OCI-LY7 (cell line): ENCODE results near the gene IQCH.

Experiments used
- CTCF ChIP-seq: fragments of 200-600 bp; sonication (generic); conservative IDR thresholded peaks from 2 replicates; pipeline ENCODE4 v1.5.1; 2014; ENCODE audit warnings: mild to moderate bottlenecking, antibody characterized with exemption, low read length, moderate library complexity, mixed read lengths
- EZH2phosphoT487 ChIP-seq: fragments of 200-600 bp; sonication (generic); IDR thresholded peaks from 2 replicates; pipeline ENCODE4 v1.6.1; 2018; ENCODE audit warnings: low read depth, borderline replicate concordance, mild to moderate bottlenecking, mixed run types, antibody characterized with exemption, low read length, moderate library complexity, mixed read lengths

DNA sequence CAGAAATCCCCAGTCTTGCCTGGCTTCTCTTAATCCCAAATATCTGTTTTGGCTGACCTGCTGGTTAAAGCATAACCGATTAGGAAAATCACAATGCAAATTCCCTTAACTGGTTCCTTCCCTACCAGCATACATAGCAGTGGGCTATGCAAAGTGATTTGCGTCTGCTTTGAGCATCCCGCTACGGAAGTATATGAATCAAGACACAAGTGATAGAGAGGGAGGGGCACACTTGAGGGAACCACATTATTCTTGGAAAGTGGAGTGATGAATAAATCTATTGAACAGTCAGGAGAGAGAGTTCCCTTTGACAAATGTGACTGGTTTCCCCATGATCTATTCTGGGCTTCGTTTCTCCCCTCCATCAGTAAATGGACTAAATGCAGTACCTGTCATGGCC lies 146.8 kb downstream of the IQCH start:
- TF ChIP-seq CTCF (no peak), EZH2phosphoT487 (no peak)
